ENCODE measurements around the gene ACER3. TPM values are rescaled to one million over a fixed set of nuclear protein-coding genes. Genes with fewer than 3 reads are reported as not detected.
A peak's percentile ranks its signal among the peaks of the same experiment; 100 is the strongest.

ACER3 gene
- total RNA-seq, 4 donors from 2014 or later, result 1.1 to 3.4 (median 2.6) TPM

- TF ChIP-seq CTCF (IDR thresholded peaks at IDR 0.05 in 4 of 5, conservative IDR thresholded peaks at IDR 0.05 in 1 of 5), result no peak
- no peak for TF ChIP-seq POLR2A (IDR thresholded peaks at IDR 0.05)
- peak in 1 of 2 donors; percentile 24 for ATAC-seq
- in situ Hi-C loops (cut with MboI; ENCODE audit: low sequenced_read_pairs in 4 of 4) (no loop called here), intact Hi-C loops (cut with DNase I; ENCODE audit: low total_unique reads) (no loop called here)
- H3K27ac ChIP-seq, result peak overlapping the region in 3 of 4 donors; percentile 24 to 39 (median 27)
- no peaks in the 10 kb centered on the region for H3K36me3 ChIP-seq
- no peaks in the 10 kb centered on the region for H3K27me3 ChIP-seq
- peaks cover 2 to 7% of the 10 kb centered on the region in 2 donors for H3K4me1 ChIP-seq
- no peak overlapping the region for H3K4me3 ChIP-seq
- H3K9me3 ChIP-seq, result no peaks in the 10 kb centered on the region
- DNase-seq, result no peak
These were observed 4.6 kb upstream of the ACER3 start for GRCh38 chr11:76856106-76856505.

GRCh38 chr11:76856571-76856970 lies 4.1 kb upstream of the ACER3 start:
- DNase-seq, result no peak
- intact Hi-C loops (cut with DNase I; ENCODE audit: low total_unique reads) (no loop called here), in situ Hi-C loops (cut with MboI; ENCODE audit: low sequenced_read_pairs in 4 of 4) (no loop called here)
- Histone ChIP-seq H3K4me1 (peaks cover 6 to 8% of the 10 kb centered on the region in 2 donors), H3K27me3 (no peaks in the 10 kb centered on the region), H3K4me3 (no peak overlapping the region), H3K9me3 (no peaks in the 10 kb centered on the region), H3K36me3 (no peaks in the 10 kb centered on the region), H3K27ac (peak overlapping the region in 3 of 4 donors; percentile 24 to 39 (median 27))
- ATAC-seq, result no peak
- TF ChIP-seq CTCF (IDR thresholded peaks at IDR 0.05 in 4 of 5, conservative IDR thresholded peaks at IDR 0.05 in 1 of 5) (no peak), POLR2A (IDR thresholded peaks at IDR 0.05) (no peak)

- no peak for DNase-seq
- no peak overlapping the region for H3K27ac ChIP-seq
- peaks cover 10 to 16% of the 10 kb centered on the region in 2 donors for H3K4me1 ChIP-seq
- ATAC-seq, result no peak
- intact Hi-C loops (cut with DNase I; ENCODE audit: low total_unique reads) (no loop called here), in situ Hi-C loops (cut with MboI; ENCODE audit: low sequenced_read_pairs in 4 of 4) (no loop called here)
- H3K36me3 ChIP-seq, result no peaks in the 10 kb centered on the region
- no peak overlapping the region for H3K4me3 ChIP-seq
- TF ChIP-seq POLR2A (IDR thresholded peaks at IDR 0.05) (no peak), CTCF (IDR thresholded peaks at IDR 0.05 in 4 of 5, conservative IDR thresholded peaks at IDR 0.05 in 1 of 5) (no peak)
- no peaks in the 10 kb centered on the region for H3K27me3 ChIP-seq
- H3K9me3 ChIP-seq, result no peaks in the 10 kb centered on the region
These were observed 2.8 kb upstream of the ACER3 start for GRCh38 chr11:76857781-76858410.

- DNase-seq (no peak), ATAC-seq (no peak)
- no peaks in the 10 kb centered on the region for H3K36me3 ChIP-seq
- H3K9me3 ChIP-seq, result no peaks in the 10 kb centered on the region
- intact Hi-C loops (cut with DNase I; ENCODE audit: low total_unique reads) (loop anchor here (1.0 kb wide), 1 partner anchor 52 kb away; no protein-coding TSS in a partner anchor), in situ Hi-C loops (cut with MboI; ENCODE audit: low sequenced_read_pairs in 4 of 4) (no loop called here)
- no peak overlapping the region for H3K4me3 ChIP-seq
- H3K27ac ChIP-seq, result peak overlapping the region; percentile 83 to 95 (median 87)
- TF ChIP-seq CTCF (IDR thresholded peaks at IDR 0.05 in 4 of 5, conservative IDR thresholded peaks at IDR 0.05 in 1 of 5), result no peak
- no peak for TF ChIP-seq POLR2A (IDR thresholded peaks at IDR 0.05)
- H3K27me3 ChIP-seq, result no peaks in the 10 kb centered on the region
- peaks cover 10 to 16% of the 10 kb centered on the region in 2 donors for H3K4me1 ChIP-seq
These were observed 950 bp upstream of the ACER3 start for GRCh38 chr11:76859708-76860227.
